Measurements from ENCODE around the gene GTF2B. TPM values are rescaled to one million over a fixed set of nuclear protein-coding genes. Genes with fewer than 3 reads are reported as not detected.
"Not testable (repeated sequence)": the region's sequence is repeated elsewhere in the genome, so short reads cannot be mapped to it uniquely, and the experiment has no call there.

GTF2B gene
- total RNA-seq, 1 experiment from 2014 or later: 31.8 TPM

- intact Hi-C loops (cut with micrococcal nuclease); POLR2A ChIA-PET: not testable (repeated sequence)
- H3K79me2 ChIP-seq (ENCODE audit: insufficient read depth, low read length): peaks cover 83% of the 10 kb centered on the region
These were observed 21.7 kb downstream of the GTF2B start for GRCh38 chr1:88869644-88870043.

DNA sequence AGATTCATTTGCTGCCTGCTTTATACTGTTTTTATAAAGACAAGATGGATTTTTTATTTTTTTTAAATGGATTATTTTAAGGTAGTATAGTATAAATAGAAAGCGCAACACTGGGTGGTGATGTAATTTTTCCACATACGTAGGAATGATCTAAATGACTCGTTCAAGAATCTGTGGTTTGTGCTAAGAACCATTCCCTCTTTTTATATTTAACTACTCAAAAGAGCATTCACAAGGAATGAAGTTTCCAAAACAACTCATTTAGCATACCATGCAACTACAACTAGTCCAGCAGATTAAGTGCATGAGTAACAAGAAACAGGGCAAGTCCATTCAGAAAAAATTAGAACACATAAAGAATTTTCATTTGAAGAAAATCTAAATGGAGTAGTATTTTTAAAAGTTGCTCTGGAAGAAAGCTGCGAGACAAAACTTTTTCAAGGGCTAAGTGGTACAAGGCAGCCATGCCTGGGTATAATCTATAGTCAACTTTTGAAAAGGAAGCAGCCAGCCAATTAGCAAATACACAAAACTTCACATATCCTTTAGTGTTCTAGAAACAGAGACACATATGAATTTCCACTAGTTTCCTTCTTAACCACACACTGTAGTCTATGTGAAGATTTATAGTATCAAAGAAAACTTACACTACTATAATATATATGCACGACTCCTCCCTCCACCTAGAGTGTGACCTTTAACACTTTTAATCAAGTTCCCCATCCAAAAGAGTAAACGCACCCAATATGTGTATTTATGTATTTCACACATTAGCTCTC is 23.4 kb downstream of the GTF2B start:
- TF ChIP-seq POLR2AphosphoS5 (IDR thresholded peaks at IDR 0.05; ENCODE audit: low read depth, low read length): no peak
- TF ChIP-seq YY1 (IDR thresholded peaks at IDR 0.05; ENCODE audit: extremely low read depth, insufficient replicate concordance, low read depth, low read length): no peak
- no peak for TF ChIP-seq ZNF274 (IDR thresholded peaks at IDR 0.05; ENCODE audit: low read depth, low read length)
- no peak for TF ChIP-seq ZFX (IDR thresholded peaks at IDR 0.05)
- TF ChIP-seq FOSL1 (IDR thresholded peaks at IDR 0.05; ENCODE audit: low read depth): no peak
- TF ChIP-seq CEBPB (IDR thresholded peaks at IDR 0.05; ENCODE audit: low read depth): no peak
- no peak for TF ChIP-seq EZH2 (IDR thresholded peaks at IDR 0.05)
- no peak for TF ChIP-seq RAD21 (IDR thresholded peaks at IDR 0.05; ENCODE audit: low read depth)
- TF ChIP-seq ZBTB33 (IDR thresholded peaks at IDR 0.05; ENCODE audit: extremely low read depth, insufficient replicate concordance, low read length): no peak
- TF ChIP-seq SIN3A (IDR thresholded peaks at IDR 0.05; ENCODE audit: low read depth): no peak
- TF ChIP-seq REST (IDR thresholded peaks at IDR 0.05; ENCODE audit: low read depth): no peak
- no peak for TF ChIP-seq EZH2phosphoT487 (IDR thresholded peaks at IDR 0.05; ENCODE audit: borderline replicate concordance)
- CTCF ChIA-PET: interaction anchor here (0.7 kb wide), 1 partner anchor 10 kb away, joined by 3 read pairs; no protein-coding TSS in a partner anchor
- H3K9ac ChIP-seq (ENCODE audit: low read length): no peak overlapping the region
- no peaks in the 10 kb centered on the region for H3K36me3 ChIP-seq (ENCODE audit: control insufficient read depth in 1 of 2, insufficient read depth in 2 of 2, low read length in 2 of 2)
- no TSS peak for BruUV-seq (replicated peaks)
- H3K27me3 ChIP-seq (ENCODE audit: insufficient read depth, low read length): no peaks in the 10 kb centered on the region
- POLR2A ChIA-PET: no interaction called here
- DNase-seq (ENCODE audit: low read depth, low spot score) (no peak), ATAC-seq (no peak)
- H3K79me2 ChIP-seq (ENCODE audit: insufficient read depth, low read length): peaks cover 77% of the 10 kb centered on the region
- H3K9me2 ChIP-seq (ENCODE audit: insufficient read depth): no peaks in the 10 kb centered on the region
- H3K4me2 ChIP-seq (ENCODE audit: low read length): no peak overlapping the region
- H3K9me3 ChIP-seq (ENCODE audit: control insufficient read depth in 1 of 2, insufficient read depth in 1 of 2, low read depth in 1 of 2, low read length in 2 of 2): no peaks in the 10 kb centered on the region
- intact Hi-C loops (cut with micrococcal nuclease): no loop called here
- H4K20me1 ChIP-seq (ENCODE audit: insufficient read depth): no peaks in the 10 kb centered on the region; the same call in 1 of the 2 replicates
- RAD21 ChIA-PET (ENCODE audit: low non-redundant PET in 1 of 2, low total read pairs in 2 of 2, uncharacterized antibody in 2 of 2, unreplicated experiment in 2 of 2): no interaction called here
- H3K27ac ChIP-seq (ENCODE audit: low read depth, low read length): no peak overlapping the region
- H2AFZ ChIP-seq (ENCODE audit: low read depth, low read length, poor library complexity, severe bottlenecking): no peak overlapping the region
- no peaks in the 10 kb centered on the region for H3K4me1 ChIP-seq (ENCODE audit: control insufficient read depth in 1 of 2, insufficient read depth in 2 of 2, low read length in 2 of 2)
- H3K4me3 ChIP-seq (replicated peaks in 1 of 2; ENCODE audit: low read depth in 1 of 2, low read length in 2 of 2): no peak overlapping the region

More at GRCh38 chr1:88869644-88870043, 21.7 kb downstream of the GTF2B start:
- DNase-seq (ENCODE audit: low read depth, low spot score); RAD21 ChIA-PET (ENCODE audit: low non-redundant PET in 1 of 2, low total read pairs in 2 of 2, uncharacterized antibody in 2 of 2, unreplicated experiment in 2 of 2); H3K36me3 ChIP-seq (ENCODE audit: control insufficient read depth in 1 of 2, insufficient read depth in 2 of 2, low read length in 2 of 2); H3K4me1 ChIP-seq (ENCODE audit: control insufficient read depth in 1 of 2, insufficient read depth in 2 of 2, low read length in 2 of 2); ATAC-seq; H3K9ac ChIP-seq (ENCODE audit: low read length); H4K20me1 ChIP-seq (ENCODE audit: insufficient read depth); H3K27ac ChIP-seq (ENCODE audit: low read depth, low read length); H2AFZ ChIP-seq (ENCODE audit: low read depth, low read length, poor library complexity, severe bottlenecking); H3K9me3 ChIP-seq (ENCODE audit: control insufficient read depth in 1 of 2, insufficient read depth in 1 of 2, low read depth in 1 of 2, low read length in 2 of 2); H3K4me2 ChIP-seq (ENCODE audit: low read length); H3K4me3 ChIP-seq (replicated peaks in 1 of 2; ENCODE audit: low read depth in 1 of 2, low read length in 2 of 2); H3K9me2 ChIP-seq (ENCODE audit: insufficient read depth); CTCF ChIA-PET; BruUV-seq (replicated peaks); H3K27me3 ChIP-seq (ENCODE audit: insufficient read depth, low read length): not testable (repeated sequence)
